ENCODE data around the gene ATP6V0B.

GRCh38 chr1:44015206-44015605, 40.4 kb downstream of the ATP6V0B start:
- TF ChIP-seq CTCF (IDR thresholded peaks at IDR 0.05; ENCODE audit: low read depth, low read length) (no peak), POLR2A (IDR thresholded peaks at IDR 0.05; ENCODE audit: extremely low read depth, insufficient read length) (no peak), MAX (IDR thresholded peaks at IDR 0.05; ENCODE audit: low read depth, low read length) (no peak), MYC (IDR thresholded peaks at IDR 0.05; ENCODE audit: low read depth, low read length) (no peak)

Data from NB4 (cell line).